HG03280 (cell line): Measurements from ENCODE around the gene CACNA2D3.

Experiments used
- ATAC-seq: cut with Tn5 transposase; IDR thresholded peaks from one replicate; pipeline ENCODE4 v1.9.1; 2021; ENCODE audit warnings: mild to moderate bottlenecking, moderate library complexity; ENCODE audit not compliant: unreplicated experiment

CACNA2D3 gene

DNA sequence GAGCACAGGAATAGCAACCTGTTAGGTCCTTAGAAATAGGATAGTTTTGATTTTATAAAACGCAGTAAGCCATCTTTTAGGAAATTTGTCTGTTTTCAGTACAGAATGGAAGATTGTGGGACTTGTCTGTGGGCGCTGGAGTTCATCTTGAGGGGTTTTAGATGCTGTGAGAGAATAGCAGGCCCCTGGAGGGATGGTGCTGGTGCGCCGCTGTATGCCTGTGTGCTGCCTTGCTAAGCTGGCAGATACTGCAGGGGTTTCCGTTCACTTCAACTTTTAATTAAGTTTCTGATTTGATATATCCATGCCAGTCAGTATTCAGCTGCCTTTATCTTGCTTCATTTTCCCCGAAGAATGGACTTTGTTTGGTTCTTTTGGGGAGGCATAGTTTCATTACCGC, 4.2 kb downstream of the CACNA2D3 start:
- no peak for ATAC-seq

DNA sequence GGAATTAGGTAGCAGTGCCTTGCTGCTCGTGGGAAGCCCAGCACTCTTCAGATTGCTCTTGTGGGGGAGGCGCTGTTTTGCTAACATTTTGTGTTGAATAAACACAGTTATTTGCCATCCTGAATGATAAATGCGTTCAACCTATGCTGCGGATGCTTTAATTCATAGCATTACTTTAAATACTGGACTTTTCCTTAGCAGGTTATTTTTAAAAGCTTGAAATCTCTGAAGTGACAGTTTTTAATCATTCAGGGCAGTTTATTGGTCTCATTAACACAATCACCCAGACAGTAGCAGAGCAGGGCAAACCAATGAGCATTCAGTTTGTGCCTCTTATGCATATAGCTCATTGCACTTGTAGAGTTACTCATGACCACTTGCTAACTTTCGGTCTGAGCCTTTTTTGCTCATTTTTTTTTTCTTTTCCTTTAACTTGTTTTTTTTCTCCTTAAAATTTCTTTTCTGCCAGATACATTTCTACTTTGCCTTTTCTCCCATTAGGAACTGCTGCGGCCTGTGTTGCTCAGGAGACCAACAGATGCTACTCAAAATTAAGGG, 5.2 kb downstream of the CACNA2D3 start:
- ATAC-seq: no peak

DNA sequence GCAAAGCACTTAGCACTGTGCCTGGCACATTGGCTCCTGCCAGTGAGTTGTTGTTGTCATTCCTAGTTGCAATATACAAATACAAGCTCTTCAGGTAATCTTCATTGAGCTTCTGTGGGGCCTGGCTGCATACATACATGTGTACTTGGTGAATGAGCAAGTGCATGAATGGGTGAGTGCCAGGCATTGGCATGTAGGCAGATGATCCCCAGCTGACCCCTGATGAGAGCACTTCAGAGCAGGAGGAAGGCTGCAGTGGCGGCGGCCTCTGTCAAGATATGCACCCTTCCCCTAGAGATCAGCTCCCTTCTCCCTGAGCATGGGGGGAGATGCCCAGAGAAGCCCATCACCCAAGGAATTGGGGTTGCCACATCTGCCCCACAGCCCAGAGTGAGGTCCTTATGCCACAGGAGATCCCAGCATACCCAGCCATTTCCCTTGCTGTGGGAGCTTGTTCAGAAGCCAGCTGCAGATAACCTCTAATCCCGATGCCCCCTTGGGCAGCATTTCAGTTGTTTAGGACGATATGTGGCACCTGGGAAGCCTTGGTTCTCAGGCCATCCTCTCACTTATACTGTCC, 8.8 kb downstream of the CACNA2D3 start:
- no peak for ATAC-seq

DNA sequence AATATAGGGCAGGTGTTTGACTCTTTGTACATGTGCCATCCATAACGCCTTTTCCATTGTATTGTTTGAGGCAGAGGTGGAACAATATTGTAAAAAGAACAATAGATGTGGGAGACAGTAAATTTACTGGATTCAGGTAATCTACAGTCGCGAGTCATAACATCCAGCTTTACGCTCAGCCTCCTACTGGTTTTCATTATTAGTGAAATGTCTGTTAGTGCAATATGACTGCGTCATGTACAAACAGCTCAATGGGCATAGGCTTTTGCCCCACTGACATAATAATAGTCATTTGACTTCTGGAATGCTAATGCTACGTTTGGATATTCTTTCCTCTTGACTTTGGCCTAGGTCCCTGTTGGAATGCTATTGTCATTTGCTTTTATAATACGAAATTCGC, 9.5 kb downstream of the CACNA2D3 start:
- ATAC-seq: no peak

DNA sequence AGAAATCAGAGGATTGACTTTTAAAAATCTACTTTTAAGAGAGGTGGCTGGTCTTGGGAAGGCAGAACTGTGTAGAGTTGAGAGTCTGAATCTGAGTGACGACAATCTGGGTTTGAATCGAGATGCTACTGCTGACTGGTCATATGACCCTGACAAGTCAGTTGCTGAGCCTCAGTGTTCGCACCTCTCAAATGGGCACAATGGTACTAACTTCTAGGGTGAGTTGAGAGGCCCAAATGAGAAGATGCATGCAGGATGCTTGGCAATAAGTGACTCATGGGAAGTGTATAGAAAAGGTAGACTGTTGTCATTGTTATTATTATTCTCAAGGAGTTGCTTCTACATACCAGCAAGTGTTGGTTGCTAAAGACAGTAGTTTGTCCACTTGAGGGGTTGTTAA, 10.3 kb downstream of the CACNA2D3 start:
- no peak for ATAC-seq

DNA sequence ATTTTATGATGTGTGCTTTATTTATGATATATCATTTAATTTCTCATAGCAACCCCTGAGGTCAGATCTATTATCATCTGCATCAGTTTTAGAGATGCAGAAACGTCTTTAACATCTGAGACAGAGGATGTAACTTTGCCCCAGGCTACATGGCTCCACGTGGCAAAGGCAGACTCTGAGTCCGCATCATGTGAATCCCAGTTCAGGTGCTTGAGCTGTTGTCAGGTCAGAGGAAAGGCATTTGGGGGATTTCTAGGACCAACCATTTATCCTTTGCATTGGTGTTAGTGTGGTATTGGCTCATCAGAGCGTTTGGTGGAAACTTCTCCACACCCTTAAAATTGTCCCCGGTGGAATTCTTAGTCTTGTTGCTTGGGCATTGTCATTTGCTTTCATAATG, 10.8 kb downstream of the CACNA2D3 start:
- ATAC-seq: no peak

DNA sequence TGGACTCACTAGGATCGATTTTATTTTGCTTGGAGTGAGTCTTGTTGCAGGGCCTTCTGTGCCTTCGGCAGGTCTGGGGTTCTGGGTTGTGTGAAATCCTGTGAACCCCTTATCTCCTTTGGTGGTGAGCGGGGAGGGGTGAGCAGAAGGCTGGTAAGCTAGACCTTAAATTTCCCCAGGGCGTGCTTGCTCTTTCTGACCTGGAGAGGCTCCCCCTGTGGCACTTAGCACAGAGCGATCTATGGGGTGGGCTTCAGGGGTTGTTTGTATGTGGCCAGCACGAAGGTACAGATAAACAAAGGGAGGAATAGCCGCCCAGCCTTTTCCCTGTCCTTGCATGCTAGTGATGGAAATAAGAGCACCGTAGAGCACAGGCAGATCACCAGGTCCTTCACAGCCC, 11.8 kb downstream of the CACNA2D3 start:
- no peak for ATAC-seq

DNA sequence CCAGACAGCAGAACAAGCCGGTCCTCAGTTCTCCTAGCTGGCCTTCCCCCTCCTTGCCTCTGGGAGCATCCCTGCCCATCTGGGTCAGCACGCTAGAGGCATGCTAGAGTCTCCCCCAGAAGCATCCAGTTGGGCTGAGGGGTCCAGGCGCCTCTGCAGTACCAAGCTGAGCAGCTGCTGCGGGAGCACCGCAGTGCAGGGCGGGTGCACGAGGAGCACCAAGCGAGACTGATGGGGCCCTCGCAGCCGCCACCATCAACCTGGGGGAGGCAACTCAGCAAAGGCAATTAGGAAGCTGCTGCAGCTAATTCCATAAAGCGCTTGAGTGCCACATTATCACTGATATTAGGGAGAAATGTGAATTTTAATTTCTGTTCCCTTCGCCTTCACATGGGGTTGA, 12.4 kb downstream of the CACNA2D3 start:
- ATAC-seq: no peak

DNA sequence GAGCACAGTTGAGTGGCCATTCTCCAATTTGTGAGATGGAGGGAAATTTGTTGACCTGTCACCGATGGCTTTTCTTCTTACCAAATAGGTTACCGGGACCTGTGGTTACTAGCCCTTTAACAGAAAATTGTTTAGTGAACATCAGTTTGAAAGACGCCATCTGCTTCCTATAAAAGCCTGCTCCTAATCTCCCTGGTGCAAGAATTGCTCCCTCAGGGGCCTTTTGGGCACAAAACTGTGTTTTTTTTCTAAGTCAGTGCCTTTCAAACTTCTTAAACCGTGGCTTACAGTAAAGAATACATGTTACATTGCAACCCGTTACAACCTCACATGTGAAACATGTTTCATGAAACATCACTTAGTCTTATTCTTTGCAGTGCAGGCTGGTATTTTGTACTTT, 15.0 kb downstream of the CACNA2D3 start:
- ATAC-seq: no peak

DNA sequence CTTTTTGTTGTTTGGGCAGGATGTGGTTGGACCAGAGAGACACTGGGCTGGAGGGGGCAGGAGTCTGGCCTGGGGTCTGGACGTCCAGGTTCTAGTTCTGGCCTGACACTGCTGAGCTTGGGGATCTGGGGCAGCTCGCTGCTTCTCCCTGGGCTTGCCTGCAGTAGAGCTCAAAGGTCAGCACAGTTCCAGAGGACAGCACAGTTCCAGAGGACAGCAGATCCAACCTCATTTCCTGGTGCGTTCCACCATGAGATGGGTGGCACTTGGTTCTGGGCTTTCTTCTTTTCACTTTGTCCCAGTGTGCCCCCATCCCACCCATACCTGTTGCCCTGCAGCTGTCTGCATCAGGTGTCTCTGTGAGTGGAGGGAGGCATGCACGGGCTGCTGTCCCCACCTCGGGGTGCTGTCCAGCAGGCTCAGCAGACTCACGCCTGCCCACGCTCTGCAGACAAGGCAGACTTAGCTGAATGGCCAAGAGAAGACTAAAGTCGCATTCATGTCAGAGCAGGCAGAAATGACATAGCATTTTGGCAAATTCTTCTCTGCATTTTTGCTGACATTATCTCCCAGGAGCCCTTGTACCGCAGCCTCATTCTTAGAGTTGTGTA, 16.7 kb downstream of the CACNA2D3 start:
- no peak for ATAC-seq

DNA sequence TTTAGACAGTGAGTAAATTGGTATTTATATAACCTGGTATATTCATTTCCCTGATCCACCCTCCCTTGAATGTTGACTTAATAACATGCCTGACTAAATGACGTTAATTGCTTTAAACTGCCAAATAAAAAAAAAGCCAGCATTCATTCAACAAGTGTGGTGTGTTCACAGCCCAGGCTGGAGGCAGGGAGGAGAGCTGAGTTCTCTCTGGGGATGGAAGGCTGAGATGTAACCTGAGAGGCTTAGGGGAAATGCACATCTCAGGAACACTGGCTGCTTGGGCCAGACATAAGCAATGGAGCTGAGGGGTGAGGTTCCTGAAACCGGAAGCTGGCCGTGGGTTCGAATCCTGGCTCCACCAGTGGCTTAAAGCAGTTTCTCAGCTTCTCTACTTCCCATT, 17.3 kb downstream of the CACNA2D3 start:
- ATAC-seq: no peak

DNA sequence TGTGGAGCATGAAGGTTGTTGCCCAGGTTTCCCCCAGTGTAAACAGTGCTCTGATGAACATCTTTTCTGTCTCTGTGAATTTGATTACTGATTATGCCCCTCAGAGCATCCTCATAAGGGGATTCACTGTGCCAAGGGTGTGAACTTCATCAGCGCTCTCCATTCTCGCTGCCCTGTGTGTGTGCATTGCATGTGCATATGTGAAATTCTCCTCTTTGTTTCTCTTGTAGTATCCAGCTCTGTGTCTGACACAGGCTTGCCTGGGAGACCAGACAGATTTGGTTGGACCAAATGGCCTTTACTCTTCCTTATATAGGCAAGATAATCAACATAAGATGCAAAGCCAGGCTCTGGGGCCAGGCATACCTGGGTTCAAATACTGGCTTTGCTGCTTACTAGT, 21.9 kb downstream of the CACNA2D3 start:
- no peak for ATAC-seq

DNA sequence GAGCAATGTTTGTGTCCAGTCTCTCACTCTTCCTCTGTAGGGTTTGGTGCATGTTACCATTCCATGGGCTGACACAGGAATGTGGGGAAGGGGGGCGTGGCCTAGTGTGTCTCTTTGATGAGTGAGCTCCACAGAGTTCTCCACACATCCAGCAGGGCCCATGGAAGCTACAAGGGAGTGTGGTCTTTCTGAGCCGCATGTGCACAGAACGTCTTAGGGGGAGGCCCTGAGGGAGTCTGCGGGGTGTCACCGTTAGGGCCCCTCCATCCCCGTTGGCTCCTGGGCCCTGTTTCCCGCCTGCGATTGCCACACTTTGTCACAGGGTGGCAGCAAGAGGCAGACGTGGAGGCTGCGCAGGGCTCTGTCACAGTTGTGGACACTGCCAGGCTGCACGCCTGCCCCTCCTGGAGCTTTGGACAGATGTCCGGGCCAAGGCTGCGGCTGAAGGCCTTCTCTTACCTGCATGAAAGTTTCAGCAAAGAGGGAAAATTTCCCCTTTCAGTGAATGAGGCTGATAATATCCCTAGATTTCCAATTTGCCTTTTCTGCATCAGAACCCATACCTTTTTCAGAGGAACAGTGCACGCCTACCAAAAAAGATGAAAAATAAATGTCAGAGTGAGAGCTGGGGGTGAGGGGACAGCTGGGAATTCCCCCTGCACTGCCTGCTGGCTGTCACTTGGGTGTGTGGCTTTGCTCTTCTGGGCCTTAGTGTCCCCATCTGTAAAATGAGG, 24.3 kb downstream of the CACNA2D3 start:
- ATAC-seq: no peak

DNA sequence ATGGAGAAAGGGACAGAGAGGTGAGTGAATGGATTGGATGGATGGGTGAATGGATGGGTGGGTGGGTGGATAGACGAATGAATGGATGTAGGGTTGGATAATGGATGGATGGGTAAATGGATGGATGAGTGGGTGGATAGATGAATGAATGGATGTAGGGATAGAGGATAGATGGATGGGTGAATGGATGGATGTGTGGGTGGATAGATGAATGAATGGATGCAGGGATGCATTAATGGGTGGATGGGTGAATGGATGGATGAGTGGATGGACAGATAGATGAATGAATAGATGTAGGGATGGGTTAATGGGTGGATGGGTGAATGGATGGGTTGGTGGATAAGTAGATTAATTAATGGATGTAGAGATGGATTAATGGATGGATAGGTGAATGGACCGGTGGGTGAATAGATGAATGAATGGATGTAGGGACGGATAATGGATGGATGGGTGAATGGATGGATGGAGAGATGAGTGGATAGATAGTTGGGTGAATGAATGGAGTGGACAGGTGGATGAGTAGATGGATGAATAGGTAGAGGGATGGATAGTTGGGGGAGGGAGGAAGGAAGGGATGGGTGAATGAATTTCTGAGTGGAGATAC, 28.6 kb downstream of the CACNA2D3 start:
- ATAC-seq: no peak

DNA sequence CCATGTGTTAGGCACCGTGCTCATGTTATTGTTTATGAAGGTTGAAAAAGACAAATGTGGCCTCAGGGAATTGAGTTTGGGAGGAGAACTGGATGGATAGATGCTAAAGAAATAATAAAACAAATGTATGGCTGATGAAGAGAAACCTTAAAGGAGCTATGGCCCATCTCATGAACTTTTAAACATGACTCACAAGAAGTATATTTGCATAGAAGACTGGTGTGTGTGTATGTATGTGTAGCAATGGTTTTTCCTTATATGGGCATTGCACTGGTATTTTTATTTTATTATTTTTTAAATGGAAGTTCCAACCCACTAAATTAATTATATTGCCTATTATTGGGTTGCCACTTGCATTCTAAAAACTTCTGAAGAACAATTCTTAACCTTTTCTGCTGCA, 31.1 kb downstream of the CACNA2D3 start:
- ATAC-seq: no peak

DNA sequence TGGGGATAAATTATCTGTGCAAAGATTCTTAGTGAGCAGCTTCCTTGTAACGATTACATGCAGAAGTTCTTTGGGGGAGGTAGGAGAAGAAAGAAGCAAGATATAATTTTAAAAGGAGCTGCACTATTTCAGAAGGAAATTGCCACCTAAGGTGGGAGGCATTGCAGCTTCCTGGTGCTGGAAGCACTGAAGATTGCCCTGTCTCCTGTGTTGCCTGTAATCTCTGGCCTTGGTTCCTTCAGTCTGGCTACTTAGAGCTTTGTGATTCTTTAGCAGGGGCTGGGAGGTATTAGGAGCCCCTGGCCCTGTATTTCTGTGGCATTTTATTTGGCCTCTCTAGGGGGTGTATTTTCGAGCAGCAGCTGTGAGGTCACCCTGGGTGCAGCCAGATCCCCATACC, 35.5 kb downstream of the CACNA2D3 start:
- no peak for ATAC-seq

DNA sequence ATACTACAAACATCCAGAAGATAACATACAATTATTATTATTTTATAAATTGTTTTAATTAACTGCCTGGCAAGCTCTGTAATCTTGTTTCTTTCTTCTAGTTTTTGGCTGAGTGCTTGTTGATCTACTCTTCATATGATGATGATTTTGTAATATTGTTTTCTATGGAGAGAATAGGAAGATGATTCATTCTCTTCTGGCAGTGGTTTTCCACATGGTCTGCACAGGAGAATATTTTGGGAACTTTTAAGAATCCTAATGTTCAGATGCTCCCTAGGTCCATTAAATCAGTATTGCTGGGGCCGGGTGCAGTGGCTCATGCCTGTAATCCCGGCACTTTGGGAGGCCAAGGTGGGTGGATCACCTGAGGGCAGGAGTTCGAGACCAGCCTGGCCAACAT, 37.6 kb downstream of the CACNA2D3 start:
- ATAC-seq: no peak

DNA sequence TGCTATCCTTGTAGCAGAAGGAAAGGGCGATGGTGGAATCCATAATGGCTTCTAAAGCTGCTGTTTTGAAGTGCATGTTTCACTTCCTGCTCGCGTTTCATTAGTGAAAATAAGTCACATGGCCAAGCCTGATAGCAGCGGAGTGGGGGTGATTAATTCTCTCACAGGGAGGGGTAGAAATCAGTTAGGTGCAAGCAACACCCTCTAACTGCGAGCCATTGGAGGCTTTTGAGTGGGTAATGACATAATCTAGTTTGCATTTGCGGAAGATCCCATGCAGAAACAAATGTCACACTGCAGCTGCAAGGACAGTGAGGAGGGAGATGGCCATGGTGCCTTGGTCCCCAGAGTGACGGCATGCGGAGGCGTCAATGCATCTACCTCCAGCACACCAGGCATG, 41.1 kb downstream of the CACNA2D3 start:
- ATAC-seq: no peak

DNA sequence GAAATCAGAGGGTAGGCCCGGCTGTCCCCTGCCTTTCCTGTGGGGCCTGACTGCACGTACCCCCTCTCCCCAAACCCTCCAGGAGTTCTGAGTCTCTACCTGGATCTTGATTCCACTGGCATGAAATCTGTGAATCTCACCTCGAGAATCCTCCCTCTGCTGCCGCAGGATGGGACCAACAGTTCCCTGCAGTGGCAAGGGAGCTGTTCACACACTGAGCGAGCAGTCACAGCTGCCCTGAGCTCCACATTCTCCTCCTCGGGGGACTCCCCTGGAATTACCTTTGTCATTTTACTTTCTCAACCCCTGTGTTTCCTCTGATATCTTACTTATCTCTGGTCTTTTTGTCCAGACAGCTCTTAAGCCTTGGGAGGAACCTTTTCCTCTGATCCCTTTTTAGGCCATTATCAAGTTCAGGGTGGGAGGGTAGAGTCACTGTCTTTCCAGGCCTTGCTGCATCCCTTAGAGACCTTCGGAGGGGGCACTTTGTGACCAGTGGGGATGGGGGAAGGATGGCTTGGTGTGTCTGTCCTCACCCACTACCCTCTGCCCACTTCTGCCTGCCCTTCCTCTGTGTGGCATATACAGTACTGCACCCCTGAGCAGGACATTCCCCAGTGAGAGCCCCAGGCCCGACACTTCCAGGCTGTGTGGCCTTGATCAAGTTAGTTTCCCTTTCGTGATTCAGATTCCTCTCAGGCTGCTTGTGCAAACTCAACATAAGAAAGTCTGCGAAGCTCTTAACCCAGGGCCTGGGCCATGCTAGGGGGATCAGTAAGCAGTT, 42.0 kb downstream of the CACNA2D3 start:
- ATAC-seq: no peak

DNA sequence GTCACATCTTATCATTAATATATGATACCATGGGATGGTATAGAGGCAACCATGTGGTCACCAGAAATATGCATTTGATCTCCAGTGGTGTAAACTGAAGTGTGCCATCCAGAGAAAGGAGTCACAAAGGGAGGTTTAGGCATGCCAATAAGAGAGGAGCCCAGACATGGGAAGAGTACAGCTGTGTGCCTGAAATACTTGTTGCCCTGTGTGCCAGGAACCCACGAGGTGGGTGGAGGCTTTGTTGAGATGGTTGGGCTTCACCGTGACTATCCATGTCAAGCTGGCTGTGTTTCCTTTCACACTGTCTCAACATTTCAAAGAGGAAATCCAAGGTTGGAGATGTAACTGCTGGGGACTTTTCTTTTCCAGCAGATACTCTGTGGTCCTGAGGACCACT, 43.5 kb downstream of the CACNA2D3 start:
- ATAC-seq: no peak

DNA sequence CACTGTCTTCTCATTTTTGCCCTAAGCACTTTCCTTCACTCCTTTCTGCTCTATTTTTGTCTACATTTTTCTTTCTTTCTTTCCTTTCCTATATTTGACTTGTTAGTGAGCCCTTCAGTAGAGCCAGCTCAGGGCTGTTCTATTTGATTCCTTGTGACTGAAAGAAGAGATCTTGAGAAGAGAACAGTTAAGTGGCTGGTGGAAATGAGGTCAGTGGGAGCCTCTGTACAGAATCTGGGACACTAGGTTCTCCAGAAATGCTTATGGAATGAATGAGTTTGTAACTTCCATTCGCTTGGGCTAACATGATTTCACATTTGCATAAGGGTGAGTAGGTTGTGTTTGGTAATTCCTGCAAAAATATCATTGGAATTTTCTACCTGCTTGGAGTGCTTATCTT, 45.6 kb downstream of the CACNA2D3 start:
- ATAC-seq: no peak
